ENCODE data around the gene PRPF31.
"Not testable (repeated sequence)": the region's sequence is repeated elsewhere in the genome, so short reads cannot be mapped to it uniquely, and the experiment has no call there.

Gene PRPF31

GRCh38 chr19:54168174-54168917 is 52.8 kb downstream of the PRPF31 start:
- peak; percentile 94 for DNase-seq

- no peak for DNase-seq
Observed at GRCh38 chr19:54169149-54169740, 53.7 kb downstream of the PRPF31 start.

- not testable (repeated sequence) for DNase-seq
Observed at GRCh38 chr19:54171736-54172431, 56.3 kb downstream of the PRPF31 start.

- DNase-seq = peak; percentile 34
Observed at GRCh38 chr19:54172471-54173358, 57.2 kb downstream of the PRPF31 start, which contains the start of gene TMC4. TSS of gene TMC4 (minus strand) at chr19:54173160. CDS start at chr19:54173117, 43 bp downstream.

- DNase-seq = no peak
Observed at GRCh38 chr19:54173359-54173699, 57.8 kb downstream of the PRPF31 start.

- no peak for DNase-seq
Observed at GRCh38 chr19:54173951-54174834, 58.6 kb downstream of the PRPF31 start.

GRCh38 chr19:54178581-54179261 is 63.2 kb downstream of the PRPF31 start:
- DNase-seq = peak; percentile 67

GRCh38 chr19:54179262-54179852 is 63.8 kb downstream of the PRPF31 start:
- DNase-seq = no peak

- DNase-seq = peak; percentile 84
Observed at GRCh38 chr19:54179921-54180461, 64.4 kb downstream of the PRPF31 start.

GRCh38 chr19:54180691-54181091 is 65.1 kb downstream of the PRPF31 start:
- DNase-seq = no peak
